ENCODE data around the gene PPP1R18. TPM values are rescaled to one million over a fixed set of nuclear protein-coding genes. Genes with fewer than 3 reads are reported as not detected.
A peak's percentile ranks its signal among the peaks of the same experiment; 100 is the strongest.

The PPP1R18 gene
- total RNA-seq, 1 donor from 2014 or later: 18.2 TPM

DNA sequence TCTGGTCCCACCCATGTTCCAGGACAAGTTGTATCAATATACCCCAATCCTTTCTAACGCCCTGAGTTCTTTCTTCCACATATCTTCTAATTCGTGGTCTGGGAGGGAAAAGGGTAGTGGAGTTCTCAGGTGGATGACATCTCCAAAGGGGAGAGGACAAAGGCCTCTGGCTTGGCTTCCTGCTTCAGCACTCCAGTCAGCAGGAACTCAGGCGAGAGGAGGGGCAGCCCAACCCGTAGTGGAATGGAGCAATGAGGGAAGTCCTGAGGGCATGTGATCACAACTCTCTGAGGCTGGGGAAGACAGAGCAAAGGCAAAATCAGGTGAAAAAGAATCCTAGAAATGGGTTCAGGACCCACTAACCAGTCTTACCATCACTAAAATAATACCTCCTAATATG, 13.9 kb upstream of the PPP1R18 start:
- intact Hi-C loops (cut with DNase I): no loop called here
- DNase-seq (ENCODE audit: missing footprints): no peak
- peak; percentile 81 for ATAC-seq

DNA sequence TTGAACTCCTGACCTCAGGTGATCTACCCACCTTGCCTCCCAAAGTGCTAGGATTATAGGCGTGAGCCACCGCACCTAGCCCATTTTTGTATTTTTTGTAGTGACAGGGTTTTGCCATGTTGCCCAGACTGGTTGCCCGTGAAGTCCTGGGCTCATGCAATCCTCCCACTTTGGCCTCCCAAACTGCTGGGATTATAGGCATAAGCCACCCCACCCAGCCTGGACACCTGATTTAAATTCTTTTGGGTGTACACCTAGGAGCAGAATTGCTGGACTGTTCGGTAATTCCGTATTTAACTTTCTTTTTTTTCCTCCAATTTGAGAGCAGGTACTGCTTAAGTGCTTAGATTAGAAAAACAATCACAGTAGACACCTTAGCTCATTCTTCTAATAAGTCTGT, 10.0 kb upstream of the PPP1R18 start:
- ATAC-seq (no peak), DNase-seq (ENCODE audit: missing footprints) (no peak)
- intact Hi-C loops (cut with DNase I): no loop called here

DNA sequence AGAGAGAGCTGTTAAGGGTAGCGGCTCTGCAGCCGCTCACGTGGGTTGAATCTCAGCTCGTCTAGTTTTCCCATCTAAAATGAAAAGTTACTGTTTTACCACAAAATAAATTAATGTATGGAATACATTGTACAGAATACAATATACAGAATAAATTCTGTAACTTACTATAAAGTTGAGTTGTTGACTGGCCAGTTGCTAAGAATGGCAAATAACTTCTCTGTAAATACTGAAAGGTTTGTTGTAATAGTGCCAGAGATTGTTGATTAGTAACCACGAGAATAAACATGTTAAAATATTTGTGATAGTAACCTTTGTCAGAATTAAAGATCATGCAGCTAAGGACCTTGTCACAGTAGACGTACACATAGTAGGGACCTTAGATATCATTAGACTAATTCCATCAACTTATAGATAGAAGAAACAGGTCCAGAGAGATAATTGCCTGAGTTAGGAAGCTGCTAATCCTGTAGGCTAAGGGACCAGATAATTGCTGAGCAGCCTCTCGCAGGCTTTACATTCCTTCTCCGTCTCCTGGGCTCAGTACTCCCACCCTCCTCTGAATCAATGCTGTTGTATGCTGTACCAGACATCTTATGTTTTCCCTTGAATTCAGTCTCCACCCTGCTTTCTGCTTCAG, 4.9 kb upstream of the PPP1R18 start:
- intact Hi-C loops (cut with DNase I): loop anchor here (1.0 kb wide), 1 partner anchor 26 kb away; the partner anchor contains the start of gene MDC1
- DNase-seq (ENCODE audit: missing footprints) (no peak), ATAC-seq (no peak)

DNA sequence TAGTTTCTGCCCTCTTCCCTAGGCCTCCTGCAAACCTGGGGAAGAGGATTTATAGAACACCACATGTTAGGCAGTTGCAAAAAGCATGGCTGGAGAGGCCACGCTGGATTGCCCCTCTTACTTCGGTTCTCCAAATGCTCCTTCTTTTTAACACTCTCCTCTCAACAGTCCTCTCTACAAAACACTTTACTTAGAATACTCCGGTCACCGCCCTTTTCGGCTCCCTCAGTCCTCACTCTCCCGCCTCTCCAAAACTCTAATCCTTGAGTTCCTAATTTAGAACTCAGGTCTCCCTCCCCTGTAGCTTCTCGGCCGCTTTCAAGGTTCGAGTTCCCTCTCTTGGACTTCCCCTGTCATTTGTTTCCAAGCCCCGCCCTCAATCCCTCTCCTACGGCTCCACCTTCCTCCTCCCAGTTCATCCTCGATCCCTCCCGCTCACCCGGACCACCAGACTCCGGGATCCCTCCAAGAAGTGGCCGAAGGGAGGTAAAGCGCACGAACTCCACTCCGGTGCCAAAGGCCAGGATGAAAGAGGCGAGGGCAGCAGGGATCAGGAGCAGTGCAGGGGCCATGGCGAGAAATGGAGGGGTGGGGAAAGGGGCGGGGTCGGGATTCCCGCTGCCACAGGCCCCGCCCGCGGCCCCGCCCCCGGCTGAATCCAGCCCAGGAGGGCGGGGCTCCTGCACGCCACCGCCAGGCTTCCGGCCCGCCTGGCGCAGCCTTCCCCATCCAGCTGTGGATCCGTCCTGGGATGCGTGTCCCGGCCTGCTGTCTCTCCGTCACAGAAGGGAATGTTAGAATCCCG, 4.2 kb upstream of the PPP1R18 start, which contains the start of gene NRM:
NRM (minus strand) TSS at position 582 of the 805 bp plus-strand sequence; CDS start at position 572, 10 bp downstream.
- peak; percentile 93 for DNase-seq (ENCODE audit: missing footprints)
- peak; percentile 74 for ATAC-seq
- intact Hi-C loops (cut with DNase I): loop anchor here (1.0 kb wide), 1 partner anchor 27 kb away; the partner anchor contains the start of gene MDC1

GRCh38 chr6:30689985-30690384, 3.5 kb upstream of the PPP1R18 start:
- ATAC-seq (no peak), DNase-seq (ENCODE audit: missing footprints) (no peak)
- intact Hi-C loops (cut with DNase I): no loop called here

DNA sequence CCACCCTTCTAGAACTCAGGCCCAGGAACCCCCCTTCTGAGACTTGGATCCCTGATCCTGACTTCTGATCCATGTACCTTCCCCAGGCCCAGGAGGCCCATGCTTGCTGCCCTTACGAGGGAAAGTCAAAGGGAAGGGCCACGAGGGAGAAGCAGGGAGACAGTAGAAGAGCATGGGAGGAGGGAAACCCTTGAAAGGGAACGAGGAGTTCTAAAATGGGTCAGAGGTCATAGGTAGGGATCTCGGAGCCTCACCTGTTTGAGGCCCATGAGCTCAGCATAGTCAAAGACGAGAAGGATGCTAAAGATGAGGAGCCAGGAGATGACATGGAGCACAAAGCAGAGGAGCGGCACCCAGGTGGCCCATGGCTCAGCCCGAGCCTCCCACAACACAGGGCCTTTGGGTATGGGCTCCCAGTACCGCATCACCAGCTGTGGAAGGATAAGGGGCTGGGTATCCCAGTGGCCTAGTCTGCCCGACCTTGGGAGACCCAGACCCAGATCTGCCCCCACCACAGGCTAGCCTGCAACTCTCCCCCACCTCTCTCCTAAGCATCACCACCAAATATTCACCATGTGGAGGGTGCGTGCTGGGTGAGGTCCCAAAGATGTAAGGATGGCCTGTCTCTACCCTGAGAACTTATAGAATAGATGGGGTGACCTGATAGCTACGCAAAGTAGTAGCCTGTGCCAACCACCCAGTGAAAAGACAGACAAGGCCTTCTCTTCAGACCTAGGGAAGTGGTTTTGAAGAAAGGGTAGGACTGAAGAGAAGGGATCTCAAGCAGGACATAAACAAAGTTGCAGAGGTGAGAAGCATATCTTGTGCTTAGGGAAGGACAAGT, 2.8 kb upstream of the PPP1R18 start:
- no peak for DNase-seq (ENCODE audit: missing footprints)
- intact Hi-C loops (cut with DNase I): no loop called here
- ATAC-seq: no peak

DNA sequence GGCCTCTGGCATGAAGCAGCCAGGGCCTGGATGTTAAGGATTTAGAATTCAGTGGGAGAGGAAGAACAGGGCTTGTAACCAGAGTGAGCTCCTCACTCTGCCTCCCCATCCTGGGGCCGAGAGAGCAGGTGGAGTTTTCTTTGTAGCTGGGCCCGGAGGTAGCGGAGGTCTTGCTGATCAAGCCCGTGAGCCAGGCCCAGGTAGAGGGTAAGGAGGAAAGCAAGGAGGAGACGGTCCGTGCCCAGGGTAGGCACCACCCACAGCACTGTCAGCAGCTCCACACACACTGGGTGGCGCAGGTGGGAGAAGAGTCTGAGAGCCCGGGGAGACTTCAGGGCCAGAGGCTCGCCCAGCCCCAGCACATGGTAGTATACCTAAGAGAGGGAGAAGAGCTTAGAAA, 2.1 kb upstream of the PPP1R18 start:
- no peak for DNase-seq (ENCODE audit: missing footprints)
- intact Hi-C loops (cut with DNase I): no loop called here
- no peak for ATAC-seq

- DNase-seq (ENCODE audit: missing footprints) (no peak), ATAC-seq (no peak)
- intact Hi-C loops (cut with DNase I): no loop called here
These were observed 1.4 kb upstream of the PPP1R18 start for GRCh38 chr6:30687659-30688431.

DNA sequence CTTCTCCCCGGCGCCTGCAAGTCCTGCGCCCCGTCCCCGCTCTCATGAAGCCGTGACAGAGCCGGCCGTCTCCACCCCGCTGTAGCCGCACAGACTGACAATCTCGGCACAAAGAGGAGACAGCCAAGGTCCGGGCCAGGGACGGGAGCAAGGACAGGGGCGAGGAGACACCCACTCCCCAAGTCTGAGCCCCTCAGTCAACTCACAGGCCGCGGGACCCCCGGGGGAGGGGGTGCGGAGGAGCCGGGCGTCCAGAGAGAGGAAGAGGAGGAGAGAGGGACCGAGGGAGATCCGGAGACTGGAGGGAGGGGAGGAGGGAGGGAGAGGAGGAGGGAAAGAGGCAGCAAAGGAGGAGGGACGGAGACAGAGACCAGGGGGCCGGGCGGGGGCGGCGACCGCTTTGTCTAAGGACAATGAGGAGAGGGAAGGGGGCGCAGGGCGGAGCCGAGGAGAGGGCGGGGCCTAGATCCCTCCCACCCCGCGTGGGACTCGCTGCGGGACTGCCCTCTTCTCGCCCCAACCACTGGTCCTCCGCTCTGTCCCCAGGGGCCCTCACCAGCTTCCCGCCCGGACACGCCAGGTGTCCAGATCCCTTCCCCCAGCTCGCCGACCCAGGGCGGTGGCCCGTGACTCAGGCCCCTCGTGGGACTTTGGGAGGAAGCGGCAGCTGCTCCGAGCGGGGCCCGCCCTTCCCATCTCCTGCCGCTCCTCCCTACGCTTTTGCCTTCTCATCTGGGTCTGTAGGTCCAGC, 638 bp upstream of the PPP1R18 start:
- ATAC-seq: peak; percentile 82
- intact Hi-C loops (cut with DNase I): loop anchor here (1.0 kb wide), 1 partner anchor 33 kb away; the partner anchor contains the start of gene TUBB

GRCh38 chr6:30685157-30686008, 1.1 kb downstream of the PPP1R18 start:
- intact Hi-C loops (cut with DNase I): loop anchor here (1.0 kb wide), 1 partner anchor 35 kb away; the partner anchor contains the start of gene TUBB
- ATAC-seq (no peak), DNase-seq (ENCODE audit: missing footprints) (no peak)

More for the DNA sequence above, 638 bp upstream of the PPP1R18 start:
- DNase-seq (ENCODE audit: missing footprints): peak; percentile 99

GRCh38 chr6:30684386-30685156, 1.9 kb downstream of the PPP1R18 start:
- ATAC-seq: no peak
- intact Hi-C loops (cut with DNase I): no loop called here

DNA sequence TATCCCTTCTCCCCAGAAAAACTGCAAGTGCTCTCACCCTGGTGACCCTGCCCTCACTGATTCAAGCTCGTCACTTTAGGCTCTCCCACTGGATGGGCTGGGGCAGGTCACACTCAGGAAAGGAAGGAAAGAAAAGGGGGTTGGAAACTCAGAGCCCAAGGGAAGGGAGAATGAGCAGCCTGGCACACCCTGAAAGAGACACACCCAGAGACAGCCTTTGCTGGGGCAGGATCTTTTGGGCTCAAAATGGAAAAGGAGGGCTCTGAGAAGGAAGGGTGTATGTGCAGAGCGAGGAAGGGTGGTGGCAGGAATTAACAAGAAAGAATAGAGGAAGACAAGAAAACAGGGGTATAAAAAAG, 2.5 kb downstream of the PPP1R18 start:
- ATAC-seq (no peak), DNase-seq (ENCODE audit: missing footprints) (no peak)
- intact Hi-C loops (cut with DNase I): no loop called here

More at GRCh38 chr6:30684386-30685156, 1.9 kb downstream of the PPP1R18 start:
- peak; percentile 83 for DNase-seq (ENCODE audit: missing footprints)

- intact Hi-C loops (cut with DNase I): no loop called here
- DNase-seq (ENCODE audit: missing footprints) (no peak), ATAC-seq (no peak)
These were observed 3.1 kb downstream of the PPP1R18 start for GRCh38 chr6:30683183-30683979.

DNA sequence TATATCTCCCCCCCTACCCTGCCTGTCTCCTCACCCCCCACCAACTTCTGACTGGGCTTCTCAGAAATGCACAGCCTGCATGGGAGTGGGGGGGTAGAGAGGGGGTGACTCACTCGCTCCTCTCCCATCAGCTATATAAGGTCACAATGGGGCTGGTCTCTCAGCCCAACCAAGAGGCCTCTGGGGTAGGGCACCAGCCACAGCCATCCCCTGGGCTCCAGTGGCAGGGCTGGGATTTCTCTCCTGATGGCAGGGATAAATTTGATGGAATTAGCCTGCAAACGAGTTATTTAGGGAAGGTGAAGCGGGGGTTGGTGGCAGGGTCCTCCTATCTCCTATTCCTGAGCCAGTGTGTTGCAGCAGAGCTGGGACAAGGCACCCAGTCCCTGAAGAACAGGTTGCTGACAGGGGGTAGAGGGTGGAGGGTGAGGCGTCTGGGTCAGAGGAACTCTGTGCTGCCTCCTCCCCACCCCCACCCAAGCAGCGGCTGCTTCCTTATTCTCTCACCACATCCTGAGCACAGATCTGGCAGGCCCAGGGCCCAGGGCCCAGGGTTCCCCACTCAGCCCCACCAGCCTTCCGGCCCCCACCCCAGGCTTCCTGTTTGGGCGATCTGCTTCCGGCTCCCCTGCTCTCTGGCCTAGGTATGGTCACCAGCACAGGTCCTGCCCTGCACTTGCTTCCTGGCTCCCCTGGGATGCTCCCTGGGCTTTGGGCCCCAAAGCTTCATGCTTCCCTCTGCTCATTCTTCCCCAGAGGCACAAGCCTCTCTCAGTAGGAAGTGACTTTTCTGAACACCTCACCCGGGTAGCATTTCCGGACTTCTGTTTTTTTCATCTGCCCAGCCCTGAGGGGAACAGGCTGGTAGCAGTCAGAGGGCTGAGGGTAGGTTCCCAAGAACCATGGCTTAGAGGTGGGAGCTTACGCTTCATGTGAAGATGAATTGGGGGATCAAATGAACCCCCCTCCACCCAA, 4.0 kb downstream of the PPP1R18 start:
- ATAC-seq (peak; percentile 12), DNase-seq (ENCODE audit: missing footprints) (peak; percentile 94)
- intact Hi-C loops (cut with DNase I): no loop called here

Data from Right ventricle myocardium inferior (tissue), 1 donor.